HepG2 (cell line): ENCODE data around the gene NCAPD2. TPM values are rescaled to one million over a fixed set of nuclear protein-coding genes. Genes with fewer than 3 reads are reported as not detected.
A peak's percentile ranks its signal among the peaks of the same experiment; 100 is the strongest.

Experiments used
- ATF1 ChIP-seq: IDR thresholded peaks from 2 replicates; pipeline ENCODE4 v1.6.1; 2016; ENCODE audit warnings: mild to moderate bottlenecking, control low read depth
- ATRX ChIP-seq: sonication (generic); formaldehyde crosslinking; IDR thresholded peaks from 2 replicates; pipeline ENCODE4 v1.4.0; 2020; ENCODE audit warnings: missing genetic modification reagents, borderline replicate concordance
- DPF2 ChIP-seq: sonication (generic); formaldehyde crosslinking; IDR thresholded peaks from 2 replicates; pipeline ENCODE4 v1.4.0; 2020; ENCODE audit warnings: mild to moderate bottlenecking, low read depth, missing genetic modification reagents, borderline replicate concordance
- FOXJ3 ChIP-seq: sonication (generic); formaldehyde crosslinking; IDR thresholded peaks from 2 replicates; pipeline ENCODE4 v1.4.0; 2020; ENCODE audit warnings: missing genetic modification reagents, mild to moderate bottlenecking, borderline replicate concordance
- HNRNPLL ChIP-seq: fragments of 200-400 bp; formaldehyde crosslinking; IDR thresholded peaks from 2 replicates; pipeline ENCODE4 v1.6.1; 2017; ENCODE audit warnings: mild to moderate bottlenecking, low read depth, low read length; ENCODE audit not compliant: poor library complexity, severe bottlenecking
- IKZF4 ChIP-seq: sonication (generic); formaldehyde crosslinking; IDR thresholded peaks from 2 replicates; pipeline ENCODE4 v1.5.1; 2020; ENCODE audit warnings: borderline replicate concordance, mild to moderate bottlenecking, low read depth, missing genetic modification reagents; ENCODE audit errors: not compliant biosample characterization
- JDP2 ChIP-seq: sonication (generic); formaldehyde crosslinking; IDR thresholded peaks from 2 replicates; pipeline ENCODE4 v1.8.1; 2022; ENCODE audit warnings: missing genetic modification reagents, borderline replicate concordance
- KAT7 ChIP-seq: IDR thresholded peaks from 2 replicates; pipeline ENCODE4 v1.6.1; 2018; ENCODE audit warnings: borderline replicate concordance, missing compliant biosample characterization
- MAZ ChIP-seq, 2 experiments: sonication (generic) in 1 of 2; formaldehyde crosslinking in 1 of 2; IDR thresholded peaks; 2 replicates each; pipeline versions ENCODE4 v1.5.0 to v1.6.1; 2012 to 2020; ENCODE audit warnings: low read depth in 2 of 2, mild to moderate bottlenecking in 2 of 2, borderline replicate concordance in 1 of 2, improper control_type of control experiment in 1 of 2, low read length in 1 of 2, missing genetic modification reagents in 1 of 2, moderate library complexity in 1 of 2
- PHF8 ChIP-seq: sonication (generic); formaldehyde crosslinking; IDR thresholded peaks from 2 replicates; pipeline ENCODE4 v1.5.0; 2020; ENCODE audit warnings: missing genetic modification reagents
- POLR2AphosphoS5 ChIP-seq: IDR thresholded peaks from 2 replicates; pipeline ENCODE4 v1.6.1; 2012; ENCODE audit warnings: low read depth, low read length
- REL ChIP-seq: sonication (generic); formaldehyde crosslinking; conservative IDR thresholded peaks from 2 replicates; pipeline ENCODE4 v1.8.0; 2022; ENCODE audit warnings: mild to moderate bottlenecking, missing genetic modification reagents, moderate library complexity
- RXRB ChIP-seq: IDR thresholded peaks from 2 replicates; pipeline ENCODE4 v1.6.1; 2016; ENCODE audit warnings: borderline replicate concordance, missing genetic modification reagents, missing compliant biosample characterization
- SALL2 ChIP-seq: sonication (generic); formaldehyde crosslinking; IDR thresholded peaks from 2 replicates; pipeline ENCODE4 v1.8.1; 2023; ENCODE audit warnings: mild to moderate bottlenecking, missing genetic modification reagents, inconsistent platforms
- SMARCE1 ChIP-seq: fragments of 450-650 bp; IDR thresholded peaks from 2 replicates; pipeline ENCODE4 v1.6.1; 2017; ENCODE audit warnings: borderline replicate concordance
- SNAPC4 ChIP-seq: sonication (generic); formaldehyde crosslinking; IDR thresholded peaks from 2 replicates; pipeline ENCODE4 v1.4.0; 2020; ENCODE audit warnings: mild to moderate bottlenecking, missing genetic modification reagents
- ZBTB34 ChIP-seq: sonication (generic); formaldehyde crosslinking; IDR thresholded peaks from 2 replicates; pipeline ENCODE4 v1.8.0; 2022; ENCODE audit warnings: mild to moderate bottlenecking, missing genetic modification reagents
- ZBTB42 ChIP-seq: sonication (generic); formaldehyde crosslinking; IDR thresholded peaks from 2 replicates; pipeline ENCODE4 v1.5.0; 2020; ENCODE audit warnings: mild to moderate bottlenecking, missing genetic modification reagents
- ZNF124 ChIP-seq: sonication (generic); formaldehyde crosslinking; IDR thresholded peaks from 2 replicates; pipeline ENCODE4 v1.4.0; 2020; ENCODE audit warnings: missing genetic modification reagents
- ZNF160 ChIP-seq: sonication (generic); formaldehyde crosslinking; IDR thresholded peaks from 2 replicates; pipeline ENCODE4 v1.8.0; 2022; ENCODE audit warnings: mild to moderate bottlenecking, inconsistent platforms, missing genetic modification reagents
- ZNF256 ChIP-seq: sonication (generic); formaldehyde crosslinking; conservative IDR thresholded peaks from 2 replicates; pipeline ENCODE4 v1.4.0; 2020; ENCODE audit warnings: missing genetic modification reagents
- ZNF335 ChIP-seq: sonication (generic); formaldehyde crosslinking; IDR thresholded peaks from 2 replicates; pipeline ENCODE4 v1.4.0; 2020; ENCODE audit warnings: missing genetic modification reagents
- ZNF605 ChIP-seq: sonication (generic); formaldehyde crosslinking; IDR thresholded peaks from 2 replicates; pipeline ENCODE4 v1.8.0; 2022; ENCODE audit warnings: mild to moderate bottlenecking, missing genetic modification reagents
- ZNF878 ChIP-seq: sonication (generic); formaldehyde crosslinking; IDR thresholded peaks from 2 replicates; pipeline ENCODE4 v1.8.1; 2023; ENCODE audit warnings: mild to moderate bottlenecking, missing genetic modification reagents, moderate library complexity
- ZNF891 ChIP-seq: sonication (generic); formaldehyde crosslinking; IDR thresholded peaks from 2 replicates; pipeline ENCODE4 v1.5.0; 2020; ENCODE audit warnings: mild to moderate bottlenecking, missing genetic modification reagents
- polyA plus RNA-seq, 8 experiments: library from polyadenylated mRNA; depleted of rRNA in 3 of 8; stranded (reverse) in 7 of 8; unstranded in 1 of 8; fragments of >200 nt; fragmentation: Illumina TruSeq in 4 of 8; extraction: Trizol in 4 of 8; gene quantifications; 2 replicates each; pipeline versions ENCODE4 v1.2.1 to v1.2.3, GENCODE V29; 2011 to 2016; ENCODE audit warnings: low read depth in 4 of 8, missing spikeins in 1 of 8, mixed read lengths in 1 of 8; ENCODE audit not compliant: insufficient read depth in 1 of 8
- total RNA-seq, 5 experiments: library from RNA; depleted of rRNA; stranded (reverse); fragments of >200 nt; fragmentation: Illumina TruSeq; extraction: Trizol; gene quantifications; 2 replicates each; pipeline ENCODE4 v1.2.3, GENCODE V29; 2016; ENCODE audit warnings: low read depth in 1 of 5

Gene NCAPD2
- total and polyA plus RNA-seq, 2 of the 13 experiments (the other 11 are each of a cell fraction or from before 2014, with no cell fraction given) = 51.1 to 65.6 TPM

- TF ChIP-seq SALL2 (CRISPR knock-in tag) (no peak), ZNF335 (CRISPR knock-in tag) (no peak; the same call in 1 of the 2 replicates), HNRNPLL (no peak), KAT7 (CRISPR knock-in tag) (no peak), REL (CRISPR knock-in tag) (no peak), ZBTB34 (no peak), DPF2 (no peak), ATRX (CRISPR knock-in tag) (no peak), SNAPC4 (no peak), ZNF256 (no peak), FOXJ3 (CRISPR knock-in tag) (0 out of 2 replicates have a peak, but pooled peaks have one; percentile 25), ZNF891 (CRISPR knock-in tag) (no peak), RXRB (no peak), JDP2 (CRISPR knock-in tag) (no peak), IKZF4 (CRISPR knock-in tag) (peak; percentile 48), ZBTB42 (CRISPR knock-in tag) (no peak), ZNF605 (CRISPR knock-in tag) (no peak), ZNF124 (CRISPR knock-in tag) (no peak), MAZ (IDR thresholded peaks at IDR 0.05; ENCODE audit: borderline replicate concordance, low read depth, low read length) (no peak), MAZ (CRISPR knock-in tag; IDR thresholded peaks at IDR 0.05; ENCODE audit: low read depth) (no peak), ZNF160 (CRISPR knock-in tag) (no peak), ZNF878 (CRISPR knock-in tag) (no peak), POLR2AphosphoS5 (no peak), PHF8 (CRISPR knock-in tag) (no peak), SMARCE1 (no peak), ATF1 (CRISPR knock-in tag) (no peak)
Observed at GRCh38 chr12:6554168-6555017, 60.5 kb downstream of the NCAPD2 start (continued).
